Rectal smooth muscle tissue (tissue), 1 donor: ENCODE results near the gene CRTAC1.
"Not testable (repeated sequence)": the region's sequence is repeated elsewhere in the genome, so short reads cannot be mapped to it uniquely, and the experiment has no call there.

ENCODE experiments used
- H3K27ac ChIP-seq: one replicate; pipeline ENCODE4 v1.7.0; 2013; ENCODE audit warnings: low read depth, low read length, inconsistent platforms
- H3K27me3 ChIP-seq: one replicate; pipeline ENCODE4 v1.7.0; 2013; ENCODE audit warnings: low read length; ENCODE audit not compliant: control insufficient read depth, insufficient read depth
- H3K36me3 ChIP-seq: one replicate; pipeline ENCODE4 v1.7.0; 2013; ENCODE audit warnings: low read length; ENCODE audit not compliant: control insufficient read depth, insufficient read depth
- H3K4me1 ChIP-seq: one replicate; pipeline ENCODE4 v1.7.0; 2013; ENCODE audit warnings: low read length; ENCODE audit not compliant: control insufficient read depth, insufficient read depth
- H3K4me3 ChIP-seq: one replicate; pipeline ENCODE4 v1.7.0; 2013; ENCODE audit warnings: low read length
- H3K9ac ChIP-seq: one replicate; pipeline ENCODE4 v1.7.0; 2013; ENCODE audit warnings: low read length

The CRTAC1 gene

DNA sequence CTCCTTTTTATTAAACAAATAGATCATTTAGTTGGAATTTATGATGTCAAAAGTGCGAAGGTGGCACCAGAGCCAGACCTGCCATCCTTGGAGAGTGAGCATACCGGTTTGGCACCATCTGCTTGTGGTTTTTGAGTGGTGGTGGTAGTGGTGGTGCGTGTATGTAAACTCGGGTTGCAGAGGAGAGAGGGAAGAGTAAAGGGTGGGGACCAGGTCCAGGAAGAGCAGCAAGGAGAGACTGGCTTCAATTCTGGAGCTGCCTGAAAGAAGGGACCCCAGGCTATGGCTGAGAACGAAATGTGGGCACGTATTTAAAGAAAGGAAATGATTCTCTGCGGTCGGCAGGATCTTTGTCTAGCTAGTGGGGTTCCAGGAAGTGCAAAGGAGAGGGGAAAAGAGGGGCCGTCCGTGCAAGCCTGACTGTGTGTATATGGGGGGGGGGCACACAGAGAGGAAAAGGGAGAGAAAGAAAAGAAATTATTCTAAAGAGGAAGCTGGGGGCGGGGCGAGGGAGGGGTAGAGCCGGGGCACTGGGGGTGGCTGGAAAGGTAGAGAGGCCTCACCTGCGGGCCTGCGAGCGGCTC, 181.2 kb downstream of the CRTAC1 start:
- Histone ChIP-seq H3K9ac (no peak overlapping the region), H3K4me1 (no peaks in the 10 kb centered on the region), H3K36me3 (no peaks in the 10 kb centered on the region), H3K27me3 (peaks cover 9% of the 10 kb centered on the region), H3K27ac (no peak overlapping the region), H3K4me3 (peak overlapping the region; percentile 6)

DNA sequence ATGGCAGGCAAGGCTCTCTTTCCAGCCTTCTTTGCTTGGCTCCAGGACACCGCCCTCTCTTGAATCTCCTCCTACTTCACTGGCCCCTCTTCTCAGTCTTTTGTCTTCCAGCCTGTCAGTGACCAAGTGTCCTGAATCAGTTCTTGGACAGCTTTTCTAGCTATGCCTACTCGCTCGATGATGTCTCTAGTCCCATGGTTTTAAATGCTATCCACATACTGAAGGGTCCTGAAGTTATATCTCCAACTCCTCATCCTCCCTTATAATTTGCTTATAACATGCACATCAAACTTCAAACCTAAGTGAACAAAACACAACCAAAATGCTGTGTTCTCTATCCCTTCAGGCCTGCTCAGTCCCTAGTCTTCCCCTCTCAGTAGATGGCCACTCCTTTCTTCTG, 185.7 kb downstream of the CRTAC1 start:
- no peak overlapping the region for H3K27ac ChIP-seq
- no peaks in the 10 kb centered on the region for H3K27me3 ChIP-seq
- H3K9ac ChIP-seq: no peak overlapping the region

DNA sequence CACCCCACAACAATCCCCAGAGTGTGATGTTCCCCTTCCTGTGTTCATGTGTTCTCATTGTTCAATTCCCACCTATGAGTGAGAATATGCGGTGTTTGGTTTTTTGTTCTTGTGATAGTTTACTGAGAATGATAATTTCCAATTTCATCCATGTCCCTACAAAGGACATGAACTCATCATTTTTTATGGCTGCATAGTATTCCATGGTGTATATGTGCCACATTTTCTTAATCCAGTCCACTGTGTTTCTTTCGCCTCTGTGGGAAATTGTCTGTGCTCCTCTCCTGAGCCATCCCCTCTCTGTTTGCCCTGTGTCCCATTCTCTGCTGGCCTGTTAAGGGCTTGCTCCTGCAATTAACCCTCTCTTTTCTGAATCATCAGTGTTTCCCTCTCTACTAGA, 186.4 kb downstream of the CRTAC1 start:
- H3K36me3 ChIP-seq, H3K27ac ChIP-seq, H3K9ac ChIP-seq, H3K4me3 ChIP-seq, H3K27me3 ChIP-seq, H3K4me1 ChIP-seq: not testable (repeated sequence)

More for the DNA sequence above, 185.7 kb downstream of the CRTAC1 start:
- no peak overlapping the region for H3K4me3 ChIP-seq
- H3K36me3 ChIP-seq: no peaks in the 10 kb centered on the region
- no peaks in the 10 kb centered on the region for H3K4me1 ChIP-seq

DNA sequence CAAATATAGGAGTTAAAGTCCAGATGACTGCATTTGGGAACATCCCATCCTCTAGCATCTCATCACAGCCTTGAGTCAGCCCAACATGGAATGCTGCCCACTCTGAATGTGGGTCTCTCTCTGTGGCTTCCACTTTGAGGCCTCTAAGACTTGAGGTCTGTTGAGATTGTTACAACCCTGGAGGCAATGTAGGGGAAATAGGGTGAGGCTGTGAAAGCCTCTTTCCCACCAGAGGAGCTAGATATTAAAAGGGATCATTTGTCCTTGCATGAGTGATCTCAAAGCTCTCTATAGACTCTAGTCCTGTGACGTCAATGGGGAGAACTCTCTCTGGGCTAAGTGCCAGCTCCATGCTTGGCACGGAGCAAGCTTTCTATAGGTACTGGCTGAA, 187.1 kb downstream of the CRTAC1 start:
- Histone ChIP-seq H3K36me3 (no peaks in the 10 kb centered on the region), H3K27me3 (no peaks in the 10 kb centered on the region), H3K4me1 (no peaks in the 10 kb centered on the region), H3K4me3 (no peak overlapping the region), H3K9ac (no peak overlapping the region), H3K27ac (no peak overlapping the region)

DNA sequence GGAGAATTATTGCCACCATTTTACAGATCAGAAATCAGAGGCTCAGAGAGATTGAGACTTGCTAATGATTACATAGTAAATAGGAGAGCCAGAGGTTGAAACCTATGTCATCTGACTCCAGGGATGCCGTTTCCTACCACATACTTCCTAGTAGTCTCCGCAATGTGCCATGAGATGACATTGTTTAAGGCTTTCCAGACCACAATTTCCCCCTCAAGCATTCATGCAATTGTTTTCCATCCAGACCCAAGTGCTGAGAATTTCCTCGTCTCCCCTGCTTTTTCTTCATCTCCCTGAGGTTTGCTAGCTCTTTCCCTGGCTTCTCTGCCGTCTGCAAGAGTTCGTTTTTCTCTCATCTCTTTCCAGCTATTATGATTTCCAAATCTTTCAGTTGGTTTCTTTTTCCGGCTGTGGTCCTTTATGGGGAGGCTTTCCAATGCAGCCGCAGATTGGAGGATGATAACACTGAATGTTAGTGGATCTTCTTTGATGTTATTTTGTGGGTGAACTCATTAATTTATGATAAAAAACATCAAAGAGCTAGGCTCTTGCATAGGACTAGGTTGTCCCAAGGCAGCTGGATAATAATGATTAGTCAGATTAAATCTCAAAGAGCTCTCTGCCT, 187.7 kb downstream of the CRTAC1 start:
- Histone ChIP-seq H3K27me3 (no peaks in the 10 kb centered on the region), H3K27ac (no peak overlapping the region), H3K4me3 (no peak overlapping the region), H3K36me3 (no peaks in the 10 kb centered on the region), H3K4me1 (no peaks in the 10 kb centered on the region), H3K9ac (no peak overlapping the region)

DNA sequence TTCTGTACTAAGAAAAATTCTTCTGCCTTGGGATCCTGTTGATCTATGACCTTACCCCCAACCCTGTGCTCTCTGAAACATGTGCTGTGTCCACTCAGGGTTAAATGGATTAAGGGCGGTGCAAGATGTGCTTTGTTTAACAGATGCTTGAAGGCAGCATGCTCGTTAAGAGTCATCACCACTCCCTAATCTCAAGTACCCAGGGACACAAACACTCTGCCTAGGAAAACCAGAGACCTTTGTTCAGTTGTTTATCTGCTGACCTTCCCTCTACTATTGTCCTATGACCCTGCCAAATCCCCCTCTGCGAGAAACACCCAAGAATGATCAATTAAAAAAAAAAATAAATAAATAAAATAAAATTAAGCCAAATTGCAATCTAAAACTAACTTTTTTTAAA, 188.3 kb downstream of the CRTAC1 start:
- H3K36me3 ChIP-seq, H3K4me1 ChIP-seq, H3K4me3 ChIP-seq, H3K9ac ChIP-seq, H3K27me3 ChIP-seq, H3K27ac ChIP-seq: not testable (repeated sequence)

DNA sequence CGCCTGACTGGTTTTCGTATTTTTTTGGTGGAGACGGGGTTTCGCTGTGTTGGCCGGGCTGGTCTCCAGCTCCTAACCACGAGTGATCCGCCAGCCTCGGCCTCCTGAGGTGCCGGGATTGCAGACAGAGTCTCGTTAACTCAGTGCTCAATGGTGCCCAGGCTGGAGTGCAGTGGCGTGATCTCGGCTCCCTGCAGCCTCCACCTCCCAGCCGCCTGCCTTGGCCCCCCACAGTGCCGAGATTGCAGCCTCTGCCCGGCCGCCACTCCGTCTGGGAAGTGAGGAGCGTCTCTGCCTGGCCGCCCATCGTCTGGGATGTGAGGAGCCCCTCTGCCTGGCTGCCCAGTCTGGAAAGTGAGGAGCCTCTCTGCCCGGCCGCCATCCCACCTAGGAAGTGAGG, 189.3 kb downstream of the CRTAC1 start:
- not testable (repeated sequence) for H3K27ac ChIP-seq, H3K36me3 ChIP-seq, H3K4me3 ChIP-seq, H3K9ac ChIP-seq, H3K27me3 ChIP-seq, H3K4me1 ChIP-seq

DNA sequence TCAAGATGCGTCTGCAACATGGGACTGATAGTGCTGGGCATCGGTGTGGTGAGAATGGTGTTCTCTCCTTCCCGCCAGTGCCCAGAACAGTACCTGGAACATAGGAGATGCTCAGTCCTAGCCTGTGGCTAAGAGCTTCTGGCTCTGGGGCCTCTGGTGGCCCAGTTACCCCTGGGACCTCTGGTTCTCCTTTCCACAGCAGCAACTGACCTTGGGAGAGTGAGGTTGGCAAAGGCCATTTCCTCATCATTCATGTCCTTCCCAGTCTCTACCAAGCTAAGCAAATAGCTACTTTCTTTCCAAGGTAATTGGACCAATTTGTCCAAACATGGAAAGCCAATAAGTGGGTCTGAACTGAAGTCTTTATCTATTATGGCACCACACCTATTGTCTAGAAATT, 192.3 kb downstream of the CRTAC1 start:
- Histone ChIP-seq H3K4me1 (no peaks in the 10 kb centered on the region), H3K36me3 (no peaks in the 10 kb centered on the region), H3K27me3 (no peaks in the 10 kb centered on the region), H3K9ac (no peak overlapping the region), H3K27ac (no peak overlapping the region), H3K4me3 (no peak overlapping the region)

DNA sequence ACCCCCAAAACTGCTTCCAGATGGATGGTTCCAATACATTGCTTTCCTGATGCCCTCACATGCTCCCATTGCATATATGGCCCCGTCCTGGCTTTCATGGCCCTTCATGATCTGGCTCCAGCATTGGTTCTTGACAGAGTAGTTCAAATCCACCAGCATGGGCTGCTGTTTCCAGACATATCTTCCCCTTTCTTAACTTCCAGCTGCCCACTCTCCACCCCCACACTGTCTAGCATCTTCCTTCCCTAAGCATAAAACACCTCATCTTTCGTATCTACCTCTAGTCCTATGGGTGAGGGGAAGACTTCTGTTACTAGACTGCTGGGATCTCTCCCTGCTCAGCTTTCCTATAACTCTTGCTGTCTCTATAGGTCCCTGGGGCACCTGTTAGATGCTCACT, 194.0 kb downstream of the CRTAC1 start:
- no peak overlapping the region for H3K9ac ChIP-seq
- no peak overlapping the region for H3K27ac ChIP-seq
- H3K4me3 ChIP-seq: no peak overlapping the region
- no peaks in the 10 kb centered on the region for H3K36me3 ChIP-seq
- no peaks in the 10 kb centered on the region for H3K4me1 ChIP-seq
- no peaks in the 10 kb centered on the region for H3K27me3 ChIP-seq

DNA sequence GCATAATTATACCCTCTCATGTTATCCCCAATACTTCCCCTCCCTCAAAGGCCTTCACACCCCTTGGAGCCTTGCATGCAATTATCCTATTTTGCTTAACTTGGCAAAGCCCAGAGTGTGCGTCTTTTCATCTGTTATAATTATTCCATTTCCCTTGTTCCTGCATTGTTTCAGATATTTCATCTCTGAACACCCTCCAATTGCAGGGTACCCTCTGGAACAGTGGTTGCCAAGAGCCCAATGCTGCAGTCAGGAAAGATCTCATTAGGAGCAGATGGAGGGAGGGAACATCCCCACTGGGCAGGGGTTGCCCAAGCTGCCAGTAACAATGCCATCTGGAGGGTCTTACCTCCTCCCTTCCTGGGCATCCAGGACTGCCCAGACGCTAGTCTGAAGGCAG, 199.2 kb downstream of the CRTAC1 start:
- H3K27me3 ChIP-seq: no peaks in the 10 kb centered on the region
- no peak overlapping the region for H3K4me3 ChIP-seq
- H3K9ac ChIP-seq: no peak overlapping the region
- no peaks in the 10 kb centered on the region for H3K4me1 ChIP-seq
- no peaks in the 10 kb centered on the region for H3K36me3 ChIP-seq
- H3K27ac ChIP-seq: no peak overlapping the region

DNA sequence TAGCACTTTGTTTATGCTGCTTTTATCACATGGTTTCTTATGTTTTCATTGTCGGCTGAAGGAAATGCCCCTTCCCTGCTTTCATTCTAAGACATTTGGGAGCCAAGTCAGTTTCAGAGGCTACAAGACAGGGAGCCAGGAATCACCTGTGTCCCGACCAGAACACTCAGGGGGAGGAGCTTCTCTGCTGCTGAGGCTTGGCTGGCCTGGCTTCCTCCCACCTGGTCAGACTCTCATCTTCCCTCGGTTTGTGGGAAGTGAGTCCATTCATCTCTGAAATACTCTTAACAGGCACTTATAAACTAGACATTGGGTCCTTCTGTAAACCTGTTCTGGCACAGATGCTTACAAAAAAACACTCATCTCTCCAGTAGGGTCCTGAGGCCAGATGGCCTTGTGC, 200.4 kb downstream of the CRTAC1 start:
- Histone ChIP-seq H3K27me3 (no peaks in the 10 kb centered on the region), H3K4me1 (no peaks in the 10 kb centered on the region), H3K36me3 (no peaks in the 10 kb centered on the region), H3K4me3 (no peak overlapping the region), H3K27ac (no peak overlapping the region), H3K9ac (no peak overlapping the region)

DNA sequence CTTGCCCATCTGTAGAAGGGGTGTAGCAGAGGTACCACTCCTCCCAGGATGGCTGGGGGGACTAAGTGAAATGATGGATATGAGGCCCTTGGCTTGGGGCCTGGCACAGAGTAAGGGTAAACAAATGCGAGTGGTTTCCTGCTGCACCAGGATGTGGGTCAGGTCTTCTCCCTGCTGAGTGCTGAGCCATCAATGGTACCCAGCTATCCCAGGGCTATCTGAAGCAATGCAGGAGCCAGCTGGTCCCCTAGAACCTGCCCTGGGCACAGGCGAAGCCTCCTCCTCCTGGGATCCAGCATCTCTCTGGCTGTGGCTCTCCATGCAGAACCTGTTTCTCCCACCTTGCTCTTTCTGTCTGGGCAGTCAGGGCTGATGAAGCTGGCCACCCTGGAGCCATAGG, 201.7 kb downstream of the CRTAC1 start:
- Histone ChIP-seq H3K36me3 (no peaks in the 10 kb centered on the region), H3K4me3 (no peak overlapping the region), H3K27me3 (no peaks in the 10 kb centered on the region), H3K4me1 (no peaks in the 10 kb centered on the region), H3K27ac (no peak overlapping the region), H3K9ac (no peak overlapping the region)

DNA sequence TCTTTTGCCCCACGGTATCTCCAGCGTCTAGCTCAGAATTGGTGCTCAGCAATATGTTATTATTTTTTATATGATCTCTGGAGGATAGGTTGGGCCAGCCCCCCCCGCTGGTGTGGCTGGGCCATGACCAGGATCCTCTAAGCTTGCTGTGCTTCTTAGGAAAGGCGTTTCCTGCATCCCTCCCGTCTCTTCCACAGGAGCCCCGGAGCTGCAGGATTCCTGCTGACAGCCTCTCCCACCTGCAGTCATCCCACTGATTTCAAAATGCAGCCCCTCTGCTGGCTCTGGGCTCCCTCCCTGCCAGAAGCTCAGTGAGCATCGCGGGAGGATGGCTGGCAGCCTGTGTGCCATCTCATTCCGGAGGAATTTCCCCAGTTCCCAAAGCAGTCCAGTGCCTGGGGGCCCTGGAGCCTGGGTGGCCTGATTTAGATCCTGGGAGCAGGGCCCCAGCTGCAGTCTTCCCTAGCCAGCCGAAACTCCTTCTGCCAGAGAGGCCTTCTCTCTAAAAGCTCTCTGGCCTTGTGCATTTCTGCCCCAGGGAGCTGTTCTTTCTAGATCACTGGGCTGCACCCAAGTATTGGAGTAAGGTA, 202.6 kb downstream of the CRTAC1 start:
- H3K4me3 ChIP-seq: no peak overlapping the region
- no peaks in the 10 kb centered on the region for H3K4me1 ChIP-seq
- no peak overlapping the region for H3K27ac ChIP-seq
- H3K9ac ChIP-seq: no peak overlapping the region
- no peaks in the 10 kb centered on the region for H3K36me3 ChIP-seq
- H3K27me3 ChIP-seq: no peaks in the 10 kb centered on the region
